LNCaP clone FGC (cell line): ENCODE results near the gene EIF2S2.

ENCODE experiments used
- DNase-seq: peaks from one replicate; pipeline ENCODE4 v3.0.0-alpha.2; 2011; ENCODE audit warnings: low read depth
- H3K4me3 ChIP-seq: 2 replicates; pipeline ENCODE4 v1.5.1; 2011; ENCODE audit warnings: mild to moderate bottlenecking, low read depth, low read length, control low read depth
- CTCF ChIP-seq: IDR thresholded peaks from 2 replicates; pipeline ENCODE4 v1.5.1; 2012; ENCODE audit warnings: mild to moderate bottlenecking; ENCODE audit not compliant: control insufficient read depth, insufficient read depth; ENCODE audit errors: extremely low read depth

The EIF2S2 gene

DNA sequence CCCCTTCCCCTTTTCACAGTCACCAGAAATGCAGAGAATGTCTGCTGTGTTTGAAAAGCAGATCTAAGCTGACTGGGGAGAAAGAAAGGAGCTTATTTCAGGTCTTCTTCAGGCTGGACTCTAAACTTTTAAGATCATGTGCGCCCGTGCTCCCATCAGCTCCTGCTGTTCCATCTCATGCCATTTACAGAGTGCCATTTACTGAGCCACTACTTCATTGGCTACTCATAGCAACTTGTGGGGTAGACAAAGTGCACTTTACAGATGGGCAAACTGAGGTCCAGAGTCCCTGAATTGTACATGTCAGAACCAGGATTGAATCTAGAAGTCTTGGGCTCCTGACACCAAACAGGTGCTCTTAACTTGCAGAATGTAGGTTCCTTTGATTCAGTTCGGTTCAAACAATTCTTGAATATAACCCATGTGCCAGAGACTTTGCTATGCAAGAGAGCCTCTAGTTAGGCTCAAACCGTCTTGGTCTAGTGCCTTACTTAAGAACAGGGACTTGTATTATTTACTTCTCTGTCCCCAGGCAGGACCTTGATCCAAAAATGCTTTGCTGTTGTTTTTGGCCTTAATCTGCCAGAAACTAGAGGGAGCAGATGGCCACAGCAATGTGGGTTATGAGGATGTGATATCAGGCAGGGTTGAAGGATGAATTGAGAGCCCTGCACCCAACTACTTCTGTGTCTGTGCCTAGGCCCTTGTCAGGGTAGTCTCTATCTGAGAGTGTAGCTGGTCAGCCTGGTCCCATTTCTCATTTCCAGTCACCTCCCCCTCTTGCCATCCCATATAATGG, 61.9 kb downstream of the EIF2S2 start:
- TF ChIP-seq CTCF, result no peak
- no peak for DNase-seq
- no peak overlapping the region for H3K4me3 ChIP-seq

GRCh38 chr20:34049389-34049788, 62.7 kb downstream of the EIF2S2 start:
- no peak for DNase-seq
- H3K4me3 ChIP-seq, result no peak overlapping the region
- no peak for TF ChIP-seq CTCF

GRCh38 chr20:34047917-34048316, 64.1 kb downstream of the EIF2S2 start:
- H3K4me3 ChIP-seq, result no peak overlapping the region
- TF ChIP-seq CTCF, result no peak
- no peak for DNase-seq

DNA sequence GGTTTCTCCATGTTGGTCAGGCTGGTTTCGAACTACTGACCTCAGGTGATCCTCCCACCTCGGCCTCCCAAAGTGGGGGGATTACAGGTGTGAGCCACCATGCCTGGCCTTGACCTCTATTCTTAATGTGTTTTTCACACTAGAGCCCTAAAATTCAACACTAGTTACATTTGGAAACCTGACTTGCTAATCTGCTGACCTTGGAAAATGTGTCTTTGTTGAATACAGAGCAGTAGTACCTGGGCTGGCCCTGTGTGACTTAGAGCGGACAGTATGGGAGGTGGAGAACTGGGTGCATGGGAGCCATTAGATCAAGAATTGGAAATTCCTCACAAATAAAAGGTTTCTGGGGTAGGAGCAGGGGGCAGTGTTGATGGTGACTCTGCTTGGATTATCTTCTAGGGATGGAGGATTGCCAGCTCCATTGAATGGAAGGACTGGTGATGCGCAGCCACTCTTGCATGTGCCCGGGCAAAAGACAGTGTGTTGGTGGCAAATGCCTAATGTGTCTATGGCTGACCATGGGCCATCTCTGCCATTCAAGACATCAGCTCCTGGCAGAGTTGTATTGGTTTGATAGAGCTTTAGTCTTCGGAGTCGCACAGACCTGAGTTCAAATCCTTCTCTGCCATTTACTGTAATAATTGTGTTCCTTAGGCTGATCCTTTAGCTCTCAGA, 64.9 kb downstream of the EIF2S2 start:
- no peak for TF ChIP-seq CTCF
- no peak for DNase-seq
- H3K4me3 ChIP-seq, result no peak overlapping the region

DNA sequence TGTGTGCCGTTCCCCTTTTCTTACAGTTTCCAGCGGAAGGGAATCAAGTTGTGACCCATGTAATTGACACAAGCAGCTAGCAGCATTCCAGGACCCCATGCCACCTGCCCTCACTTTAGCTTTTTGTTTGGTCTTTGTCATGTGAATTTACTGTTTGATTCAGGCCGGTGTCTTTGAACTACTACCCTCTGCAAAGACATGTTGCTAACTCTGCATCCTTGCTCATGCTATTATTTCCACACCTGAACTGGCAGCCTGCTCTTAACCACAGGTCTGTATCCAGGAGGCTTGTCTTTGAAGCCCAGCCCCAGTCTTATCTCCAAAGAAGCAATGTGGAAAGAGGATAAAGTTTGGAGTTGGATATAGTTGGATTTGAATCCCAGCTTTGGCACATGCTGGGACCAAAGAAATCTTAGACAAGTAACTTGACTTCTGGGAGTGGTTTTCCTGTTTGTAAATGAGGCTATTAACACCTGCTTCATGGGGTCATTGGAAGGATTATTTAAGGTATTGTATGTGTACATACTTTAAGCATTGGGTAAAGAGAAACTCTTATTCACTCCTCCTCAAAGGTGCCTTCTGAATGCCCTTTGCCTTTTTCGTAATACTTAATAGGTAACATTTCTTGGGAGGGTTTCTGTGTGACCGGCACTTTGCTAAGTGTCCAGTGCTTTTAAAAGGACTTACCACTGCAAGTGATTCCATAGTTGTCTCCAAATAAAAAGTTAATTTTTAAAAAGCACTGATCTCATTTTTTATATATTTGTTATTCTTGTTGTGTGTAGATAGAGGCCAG, 65.9 kb downstream of the EIF2S2 start:
- no peak for TF ChIP-seq CTCF
- no peak overlapping the region for H3K4me3 ChIP-seq

GRCh38 chr20:34045294-34045693, 66.7 kb downstream of the EIF2S2 start:
- no peak for DNase-seq
- no peak for TF ChIP-seq CTCF
- H3K4me3 ChIP-seq, result no peak overlapping the region

More for the DNA sequence above, 65.9 kb downstream of the EIF2S2 start:
- DNase-seq, result no peak
